GM12865 (cell line): ENCODE results near the gene TUBAL3.

ENCODE experiments used
- DNase-seq: peaks from one replicate; pipeline ENCODE4 v3.0.0; 2010; ENCODE audit warnings: low read depth
- H3K4me3 ChIP-seq: 2 replicates; pipeline ENCODE4 v1.5.1; 2011; ENCODE audit warnings: mild to moderate bottlenecking, low read depth, low read length, control low read depth
- TF ChIP-seq, protein P1 (sequence below): IDR thresholded peaks from 2 replicates; pipeline ENCODE4 v1.5.1; 2011; ENCODE audit warnings: low read length, control low read depth, low read depth, inconsistent platforms; ENCODE audit not compliant: insufficient read depth; ENCODE audit errors: missing control alignments

Gene TUBAL3

DNA sequence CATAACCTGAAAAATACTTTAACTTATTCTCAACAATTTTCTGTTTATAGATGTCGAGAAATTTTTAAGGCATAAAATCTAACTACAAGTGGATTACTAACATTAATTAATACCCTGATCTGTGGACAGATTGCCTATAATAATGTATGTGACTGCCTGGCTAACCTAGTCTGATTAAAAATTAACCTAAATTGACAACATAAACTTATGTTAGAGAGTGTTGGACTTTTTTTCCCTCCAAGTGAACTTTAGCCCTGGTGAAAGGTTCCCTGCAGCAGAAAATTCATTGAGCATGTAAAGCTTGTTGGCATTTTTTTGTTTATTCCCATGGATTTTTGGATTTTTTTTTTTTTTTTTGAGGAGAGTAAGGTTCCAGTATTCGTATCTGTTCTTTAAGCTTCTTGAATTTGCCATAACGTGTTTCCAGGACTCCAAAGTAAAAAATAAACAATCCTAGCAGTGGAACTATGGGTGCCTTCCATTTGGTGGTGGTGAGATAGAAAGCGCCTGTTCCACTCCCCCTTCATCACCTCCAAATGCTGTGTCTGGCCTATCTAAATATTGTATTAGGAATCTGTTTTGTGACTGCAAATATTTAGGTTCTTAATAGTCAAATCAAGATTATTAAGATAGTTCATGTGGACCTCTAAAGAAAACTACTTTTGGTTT is 43.8 kb upstream of the TUBAL3 start:
- H3K4me3 ChIP-seq: no peak overlapping the region
- DNase-seq: no peak
- TF ChIP-seq, protein P1, sequence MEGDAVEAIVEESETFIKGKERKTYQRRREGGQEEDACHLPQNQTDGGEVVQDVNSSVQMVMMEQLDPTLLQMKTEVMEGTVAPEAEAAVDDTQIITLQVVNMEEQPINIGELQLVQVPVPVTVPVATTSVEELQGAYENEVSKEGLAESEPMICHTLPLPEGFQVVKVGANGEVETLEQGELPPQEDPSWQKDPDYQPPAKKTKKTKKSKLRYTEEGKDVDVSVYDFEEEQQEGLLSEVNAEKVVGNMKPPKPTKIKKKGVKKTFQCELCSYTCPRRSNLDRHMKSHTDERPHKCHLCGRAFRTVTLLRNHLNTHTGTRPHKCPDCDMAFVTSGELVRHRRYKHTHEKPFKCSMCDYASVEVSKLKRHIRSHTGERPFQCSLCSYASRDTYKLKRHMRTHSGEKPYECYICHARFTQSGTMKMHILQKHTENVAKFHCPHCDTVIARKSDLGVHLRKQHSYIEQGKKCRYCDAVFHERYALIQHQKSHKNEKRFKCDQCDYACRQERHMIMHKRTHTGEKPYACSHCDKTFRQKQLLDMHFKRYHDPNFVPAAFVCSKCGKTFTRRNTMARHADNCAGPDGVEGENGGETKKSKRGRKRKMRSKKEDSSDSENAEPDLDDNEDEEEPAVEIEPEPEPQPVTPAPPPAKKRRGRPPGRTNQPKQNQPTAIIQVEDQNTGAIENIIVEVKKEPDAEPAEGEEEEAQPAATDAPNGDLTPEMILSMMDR: no peak

- peak; percentile 83 for DNase-seq
- H3K4me3 ChIP-seq: no peak overlapping the region; the same call in 1 of the 2 replicates
- TF ChIP-seq, protein P1: no peak
Measured at GRCh38 chr10:5447611-5448071, 43.0 kb upstream of the TUBAL3 start.

- no peak for DNase-seq
- TF ChIP-seq, protein P1: no peak
- no peak overlapping the region for H3K4me3 ChIP-seq
Measured at GRCh38 chr10:5447056-5447455, 42.4 kb upstream of the TUBAL3 start.

DNA sequence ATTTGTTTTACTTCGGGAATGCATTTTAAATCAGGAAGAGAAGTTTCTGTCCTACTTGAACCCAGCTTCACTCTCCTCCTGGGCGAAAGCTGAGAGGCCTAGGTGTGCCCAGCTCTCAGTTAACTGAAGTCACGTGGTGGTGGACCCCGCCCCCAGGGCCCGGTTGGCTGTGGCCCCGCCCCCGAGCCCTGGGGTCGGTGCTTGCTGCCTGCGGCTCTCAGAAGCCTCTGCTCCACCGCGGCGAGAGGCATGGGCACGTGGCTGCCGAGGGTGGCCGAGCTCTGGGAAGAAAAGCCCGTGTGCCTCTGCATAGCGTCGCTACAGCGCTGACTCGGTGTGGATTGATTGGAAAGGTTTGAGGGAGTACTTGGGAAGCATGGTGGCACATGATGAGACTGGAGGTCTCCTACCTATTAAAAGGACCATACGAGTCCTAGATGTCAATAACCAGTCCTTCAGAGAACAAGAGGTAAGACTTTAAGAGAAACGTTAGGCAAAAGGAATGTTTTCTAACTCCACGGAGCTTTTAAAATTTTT is 41.8 kb upstream of the TUBAL3 start:
- peak; percentile 74 for DNase-seq
- peak overlapping the region; percentile 20; the same call in 1 of the 2 replicates for H3K4me3 ChIP-seq
- TF ChIP-seq, protein P1: no peak

DNA sequence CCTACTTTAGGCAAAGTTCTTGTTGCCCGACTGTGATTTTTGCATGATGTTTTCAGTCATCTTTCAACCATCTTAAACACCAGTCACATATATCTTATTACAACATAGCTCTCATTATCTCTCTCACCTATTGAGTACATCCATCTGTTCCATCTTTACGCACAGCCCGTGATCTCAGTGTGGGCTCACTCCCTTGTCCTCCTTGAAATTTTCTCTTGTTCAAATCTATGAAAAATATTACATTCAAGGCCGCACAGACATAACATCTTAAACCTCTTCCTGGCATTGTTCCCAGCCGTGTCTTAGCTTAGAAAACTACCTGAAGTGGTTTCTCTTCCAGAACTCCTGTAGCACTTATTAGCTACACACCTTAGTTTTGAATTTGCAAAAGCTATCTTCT is 40.4 kb upstream of the TUBAL3 start:
- no peak overlapping the region for H3K4me3 ChIP-seq
- DNase-seq: no peak
- TF ChIP-seq, protein P1: no peak

DNA sequence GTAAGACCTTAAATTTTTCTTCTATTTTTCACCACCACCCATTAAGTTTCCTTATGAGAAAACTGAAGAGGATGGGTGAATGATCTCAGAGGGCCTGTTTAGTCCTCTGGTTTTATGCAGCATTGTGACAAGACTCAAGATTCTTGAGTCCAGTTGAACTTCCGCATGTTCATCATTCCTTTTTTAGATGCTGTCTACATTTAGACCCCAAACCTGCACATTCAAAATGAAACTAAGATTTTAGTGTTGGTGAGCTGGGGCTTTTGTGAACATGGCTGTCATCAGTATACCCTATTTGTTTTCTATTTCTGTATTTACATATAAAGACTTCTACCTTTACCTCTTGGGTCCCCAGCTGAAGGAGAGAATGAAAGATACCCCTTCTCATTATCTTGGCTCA is 38.8 kb upstream of the TUBAL3 start:
- no peak overlapping the region for H3K4me3 ChIP-seq
- TF ChIP-seq, protein P1: no peak
- peak; percentile 89 for DNase-seq

GRCh38 chr10:5442990-5443370 is 38.4 kb upstream of the TUBAL3 start:
- TF ChIP-seq, protein P1: no peak
- H3K4me3 ChIP-seq: no peak overlapping the region
- DNase-seq: no peak
